SU-DHL-6 (cell line): Measurements from ENCODE around the gene SUN1.
A peak's percentile ranks its signal among the peaks of the same experiment; 100 is the strongest.
"Not testable (repeated sequence)": the region's sequence is repeated elsewhere in the genome, so short reads cannot be mapped to it uniquely, and the experiment has no call there.

Source experiments
- H2AFZ ChIP-seq: fragments of 200-600 bp; sonication (generic); 2 replicates; pipeline ENCODE4 v1.6.1; 2014; ENCODE audit warnings: low read depth, mild to moderate bottlenecking, moderate library complexity, mixed read lengths, antibody characterized with exemption, low read length; ENCODE audit not compliant: severe bottlenecking
- H3F3A ChIP-seq: fragments of 200-600 bp; shearing (Covaris generic); 2 replicates; pipeline ENCODE4 v1.6.0; 2016; ENCODE audit warnings: antibody characterized with exemption, mild to moderate bottlenecking; ENCODE audit not compliant: insufficient read depth
- H3K27ac ChIP-seq: fragments of 200-600 bp; sonication (generic); 2 replicates; pipeline ENCODE4 v1.5.1; 2016; ENCODE audit warnings: low read depth, mild to moderate bottlenecking, low read length, moderate library complexity, mixed read lengths
- H3K27me3 ChIP-seq: fragments of 200-600 bp; sonication (generic), shearing (Covaris generic); 2 replicates; pipeline ENCODE4 v1.6.0; 2014; ENCODE audit warnings: mild to moderate bottlenecking, low read length
- H3K36me3 ChIP-seq: fragments of 200-600 bp; sonication (generic); 2 replicates; pipeline ENCODE4 v1.6.1; 2014; ENCODE audit warnings: mild to moderate bottlenecking, low read length, mixed read lengths
- H3K4me2 ChIP-seq: fragments of 300-600, 200-600 bp; shearing (Covaris generic), sonication (generic); 2 replicates; pipeline ENCODE4 v1.6.0; 2014; ENCODE audit warnings: low read length, low read depth, mild to moderate bottlenecking; ENCODE audit not compliant: poor library complexity, severe bottlenecking
- H3K4me3 ChIP-seq: fragments of 200-600 bp; sonication (generic); 2 replicates; pipeline ENCODE4 v1.5.1; 2014; ENCODE audit warnings: antibody characterized with exemption, low read length, mild to moderate bottlenecking, mixed read lengths; ENCODE audit not compliant: insufficient read depth, poor library complexity, severe bottlenecking
- H3K79me2 ChIP-seq: fragments of 200-600 bp; sonication (generic); 2 replicates; pipeline ENCODE4 v1.6.1; 2014; ENCODE audit warnings: mild to moderate bottlenecking, low read length, moderate library complexity; ENCODE audit not compliant: insufficient read depth
- H3K9ac ChIP-seq: fragments of 200-600 bp; sonication (generic); 2 replicates; pipeline ENCODE4 v1.7.0; 2014; ENCODE audit warnings: mild to moderate bottlenecking, low read length
- H3K9me2 ChIP-seq: fragments of 200-600 bp; sonication (generic); replicated peaks from 2 replicates; pipeline ENCODE4 v1.6.1; 2014; ENCODE audit warnings: low read length; ENCODE audit not compliant: insufficient read depth
- H3K9me3 ChIP-seq: fragments of 200-600 bp; sonication (generic); 2 replicates; pipeline ENCODE4 v1.6.1; 2014; ENCODE audit warnings: low read length, mixed read lengths; ENCODE audit not compliant: insufficient read depth
- H4K20me1 ChIP-seq: fragments of 200-600 bp; sonication (generic); 2 replicates; pipeline ENCODE4 v1.6.1; 2014; ENCODE audit warnings: low read depth, mild to moderate bottlenecking, antibody characterized with exemption, low read length, moderate library complexity, mixed read lengths
- EZH2phosphoT487 ChIP-seq: fragments of 200-600 bp; sonication (generic), shearing (Covaris generic); conservative IDR thresholded peaks from 2 replicates; pipeline ENCODE4 v1.6.1; 2018; ENCODE audit warnings: mild to moderate bottlenecking, antibody characterized with exemption, low read length, moderate library complexity, mixed read lengths
- TF ChIP-seq, protein P1 (sequence below): fragments of 200-600 bp; sonication (generic); IDR thresholded peaks from one replicate; pipeline ENCODE4 v1.5.1; 2017; ENCODE audit warnings: antibody characterized with exemption, mild to moderate bottlenecking, low read length, moderate library complexity; ENCODE audit not compliant: insufficient read depth, poor library complexity, severe bottlenecking

Gene SUN1

DNA sequence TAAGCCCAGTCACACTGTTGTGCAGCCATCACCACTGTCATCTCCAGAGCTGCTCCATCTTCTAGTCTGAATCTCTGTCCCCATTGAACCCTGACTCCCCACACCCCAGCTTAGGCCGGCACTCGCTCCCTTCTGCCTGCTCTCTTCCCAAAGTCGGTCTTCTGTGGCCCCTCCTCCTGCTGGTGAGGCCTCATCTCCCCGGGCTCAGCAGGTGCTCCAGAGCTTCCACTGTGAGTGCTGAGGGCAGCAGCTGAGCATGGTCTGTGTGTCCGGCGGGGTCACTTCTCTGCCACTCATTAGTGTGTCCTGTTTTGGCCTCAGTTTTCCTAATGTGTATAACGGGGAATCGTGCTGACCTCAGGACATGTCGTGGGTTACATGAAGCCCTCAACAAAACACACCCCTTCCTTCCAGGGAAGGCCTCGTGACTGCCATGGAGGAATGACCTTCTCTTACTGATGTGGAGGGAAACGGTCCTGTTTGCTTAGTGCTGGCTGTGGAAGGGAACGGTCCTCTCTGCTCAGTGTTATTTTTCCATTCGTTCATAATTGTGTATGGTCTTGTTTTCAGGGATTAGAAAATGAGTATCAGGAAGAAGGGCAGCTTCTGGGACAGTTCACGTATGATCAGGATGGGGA lies 39.7 kb downstream of the SUN1 start:
- H3K27ac ChIP-seq = no peak overlapping the region
- no peak overlapping the region for H3K4me2 ChIP-seq
- H2AFZ ChIP-seq = no peak overlapping the region
- H4K20me1 ChIP-seq = no peaks in the 10 kb centered on the region
- no peak overlapping the region for H3K4me3 ChIP-seq
- H3K36me3 ChIP-seq = no peaks in the 10 kb centered on the region; the same call in 1 of the 2 replicates
- H3K9me2 ChIP-seq = no peaks in the 10 kb centered on the region
- H3K79me2 ChIP-seq = peaks cover 2% of the 10 kb centered on the region
- H3F3A ChIP-seq = peaks cover 20% of the 10 kb centered on the region
- TF ChIP-seq EZH2phosphoT487 = no peak
- TF ChIP-seq, protein P1, sequence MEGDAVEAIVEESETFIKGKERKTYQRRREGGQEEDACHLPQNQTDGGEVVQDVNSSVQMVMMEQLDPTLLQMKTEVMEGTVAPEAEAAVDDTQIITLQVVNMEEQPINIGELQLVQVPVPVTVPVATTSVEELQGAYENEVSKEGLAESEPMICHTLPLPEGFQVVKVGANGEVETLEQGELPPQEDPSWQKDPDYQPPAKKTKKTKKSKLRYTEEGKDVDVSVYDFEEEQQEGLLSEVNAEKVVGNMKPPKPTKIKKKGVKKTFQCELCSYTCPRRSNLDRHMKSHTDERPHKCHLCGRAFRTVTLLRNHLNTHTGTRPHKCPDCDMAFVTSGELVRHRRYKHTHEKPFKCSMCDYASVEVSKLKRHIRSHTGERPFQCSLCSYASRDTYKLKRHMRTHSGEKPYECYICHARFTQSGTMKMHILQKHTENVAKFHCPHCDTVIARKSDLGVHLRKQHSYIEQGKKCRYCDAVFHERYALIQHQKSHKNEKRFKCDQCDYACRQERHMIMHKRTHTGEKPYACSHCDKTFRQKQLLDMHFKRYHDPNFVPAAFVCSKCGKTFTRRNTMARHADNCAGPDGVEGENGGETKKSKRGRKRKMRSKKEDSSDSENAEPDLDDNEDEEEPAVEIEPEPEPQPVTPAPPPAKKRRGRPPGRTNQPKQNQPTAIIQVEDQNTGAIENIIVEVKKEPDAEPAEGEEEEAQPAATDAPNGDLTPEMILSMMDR = no peak
- no peaks in the 10 kb centered on the region for H3K27me3 ChIP-seq
- no peak overlapping the region for H3K9ac ChIP-seq
- no peaks in the 10 kb centered on the region for H3K9me3 ChIP-seq

DNA sequence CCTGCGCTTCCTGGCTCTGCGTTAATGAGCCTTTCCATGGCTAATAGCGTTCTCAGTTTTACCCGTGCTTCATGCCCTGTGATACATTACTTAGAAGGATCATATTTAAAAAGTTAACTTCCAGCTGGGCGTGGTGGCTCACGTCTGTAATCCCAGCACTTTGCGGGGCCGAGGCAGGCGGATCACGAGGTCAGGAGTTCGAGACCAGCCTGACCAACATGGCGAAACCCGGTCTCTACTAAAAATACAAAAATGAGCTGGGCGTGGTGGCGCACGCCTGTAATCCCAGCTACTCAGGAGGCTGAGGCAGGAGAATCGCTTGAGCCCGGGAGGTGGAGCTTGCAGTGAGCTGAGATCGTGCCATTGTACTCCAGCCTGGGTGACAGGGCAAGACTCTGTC lies 40.4 kb downstream of the SUN1 start:
- H3K9me2 ChIP-seq, H3K79me2 ChIP-seq, H3K4me3 ChIP-seq, H3K9me3 ChIP-seq, H3K27ac ChIP-seq, H3K4me2 ChIP-seq, H3K9ac ChIP-seq, H3K27me3 ChIP-seq, H4K20me1 ChIP-seq, H2AFZ ChIP-seq, H3K36me3 ChIP-seq: not testable (repeated sequence)
- H3F3A ChIP-seq = peaks cover 20% of the 10 kb centered on the region

DNA sequence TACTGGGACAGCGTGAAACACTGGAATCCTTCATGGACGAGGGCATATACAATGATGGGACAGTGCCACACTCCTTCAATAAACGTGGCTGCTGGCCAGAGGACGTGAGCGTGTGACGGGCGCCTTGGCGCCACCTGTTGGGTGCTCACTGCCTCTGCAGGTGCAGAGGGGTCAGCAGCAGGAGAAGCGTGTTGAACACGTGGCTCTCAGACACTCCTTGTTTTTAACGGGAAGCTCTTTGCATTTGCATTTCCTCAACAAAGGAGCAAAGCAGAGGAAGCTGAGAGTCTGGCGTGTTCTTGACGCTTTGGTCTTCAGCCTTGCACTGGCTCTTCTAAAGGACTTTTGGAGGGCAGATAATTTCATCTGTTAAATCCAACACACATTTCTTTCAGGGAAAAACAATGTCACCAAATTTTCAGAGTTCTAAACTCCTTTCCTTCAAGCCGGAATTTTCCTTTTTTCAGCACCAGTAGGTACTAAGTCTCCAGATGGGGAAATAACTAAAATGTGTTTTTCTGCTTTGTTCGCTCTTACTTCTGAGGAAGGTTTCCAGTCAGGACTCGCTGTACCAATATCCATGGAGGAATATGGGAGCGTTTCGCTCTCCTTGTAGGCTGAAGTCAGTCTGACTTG lies 41.2 kb downstream of the SUN1 start:
- peaks cover 16% of the 10 kb centered on the region for H3K79me2 ChIP-seq
- H4K20me1 ChIP-seq = no peaks in the 10 kb centered on the region
- peak overlapping the region; percentile 11; the same call in 1 of the 2 replicates for H3K27ac ChIP-seq
- H3K9ac ChIP-seq = peak overlapping the region; percentile 10; the same call in 1 of the 2 replicates
- no peaks in the 10 kb centered on the region for H3K9me2 ChIP-seq
- H3K4me3 ChIP-seq = no peak overlapping the region
- H3K9me3 ChIP-seq = no peaks in the 10 kb centered on the region
- H2AFZ ChIP-seq = peak overlapping the region; percentile 50
- no peaks in the 10 kb centered on the region for H3K27me3 ChIP-seq
- no peak for TF ChIP-seq EZH2phosphoT487
- TF ChIP-seq, protein P1 = peak; percentile 98
- no peaks in the 10 kb centered on the region; the same call in 1 of the 2 replicates for H3K36me3 ChIP-seq
- H3K4me2 ChIP-seq = peak overlapping the region; percentile 31
- H3F3A ChIP-seq = peaks cover 20% of the 10 kb centered on the region
